ENCODE results near the gene NDUFV1.
"Not testable (repeated sequence)": the region's sequence is repeated elsewhere in the genome, so short reads cannot be mapped to it uniquely, and the experiment has no call there.

NDUFV1 gene

GRCh38 chr11:67584881-67585873 lies 21.6 kb upstream of the NDUFV1 start:
- no peak for FAIRE-seq
- no peak for DNase-seq (ENCODE audit: insufficient read length, low spot score)

GRCh38 chr11:67585911-67586310 lies 20.8 kb upstream of the NDUFV1 start:
- no peak for DNase-seq (ENCODE audit: insufficient read length, low spot score)
- FAIRE-seq = no peak

GRCh38 chr11:67586568-67587250 lies 20.0 kb upstream of the NDUFV1 start:
- DNase-seq (ENCODE audit: insufficient read length, low spot score) (no peak), FAIRE-seq (peak; percentile 31)

GRCh38 chr11:67588136-67588503 lies 18.6 kb upstream of the NDUFV1 start:
- no peak for FAIRE-seq

GRCh38 chr11:67588899-67589415 lies 17.8 kb upstream of the NDUFV1 start:
- DNase-seq (ENCODE audit: insufficient read length, low spot score); FAIRE-seq: not testable (repeated sequence)

More at GRCh38 chr11:67588136-67588503, 18.6 kb upstream of the NDUFV1 start:
- no peak for DNase-seq (ENCODE audit: insufficient read length, low spot score)

GRCh38 chr11:67592880-67593564 lies 13.7 kb upstream of the NDUFV1 start:
- FAIRE-seq (no peak), DNase-seq (ENCODE audit: insufficient read length, low spot score) (no peak)

GRCh38 chr11:67593565-67593905 lies 13.2 kb upstream of the NDUFV1 start:
- no peak for FAIRE-seq
- DNase-seq (ENCODE audit: insufficient read length, low spot score) = no peak

GRCh38 chr11:67594480-67594879 lies 12.3 kb upstream of the NDUFV1 start:
- DNase-seq (ENCODE audit: insufficient read length, low spot score) = no peak
- FAIRE-seq = no peak

GRCh38 chr11:67596753-67597300 lies 9.9 kb upstream of the NDUFV1 start:
- FAIRE-seq = no peak
- no peak for DNase-seq (ENCODE audit: insufficient read length, low spot score)

- DNase-seq (ENCODE audit: insufficient read length, low spot score); FAIRE-seq: not testable (repeated sequence)
These were observed 9.3 kb upstream of the NDUFV1 start for GRCh38 chr11:67597458-67597857.

- not testable (repeated sequence) for FAIRE-seq; DNase-seq (ENCODE audit: insufficient read length, low spot score)
These were observed 8.8 kb upstream of the NDUFV1 start for GRCh38 chr11:67597963-67598362.

GRCh38 chr11:67599149-67599548 lies 7.6 kb upstream of the NDUFV1 start:
- DNase-seq (ENCODE audit: insufficient read length, low spot score) = no peak
- no peak for FAIRE-seq

- peak; percentile 90 for FAIRE-seq
These were observed 6.3 kb upstream of the NDUFV1 start for GRCh38 chr11:67600324-67601029.

GRCh38 chr11:67601098-67601497 lies 5.6 kb upstream of the NDUFV1 start:
- DNase-seq (ENCODE audit: insufficient read length, low spot score) = no peak
- no peak for FAIRE-seq

More at GRCh38 chr11:67600324-67601029, 6.3 kb upstream of the NDUFV1 start:
- no peak for DNase-seq (ENCODE audit: insufficient read length, low spot score)

- FAIRE-seq = not testable (repeated sequence)
These were observed 2.6 kb upstream of the NDUFV1 start for GRCh38 chr11:67604119-67604518.

GRCh38 chr11:67604815-67605214 lies 1.9 kb upstream of the NDUFV1 start:
- no peak for DNase-seq (ENCODE audit: insufficient read length, low spot score)
- no peak for FAIRE-seq

More at GRCh38 chr11:67604119-67604518, 2.6 kb upstream of the NDUFV1 start:
- DNase-seq (ENCODE audit: insufficient read length, low spot score) = not testable (repeated sequence)

GRCh38 chr11:67605231-67606011 lies 1.3 kb upstream of the NDUFV1 start:
- no peak for DNase-seq (ENCODE audit: insufficient read length, low spot score)
- no peak for FAIRE-seq

- DNase-seq (ENCODE audit: insufficient read length, low spot score) (no peak), FAIRE-seq (no peak)
These were observed 644 bp upstream of the NDUFV1 start for GRCh38 chr11:67606093-67606491.

- no peak for FAIRE-seq
- DNase-seq (ENCODE audit: insufficient read length, low spot score) = no peak
These were observed 771 bp downstream of the NDUFV1 start for GRCh38 chr11:67607507-67607906.
